ENCODE results near the gene PDK2.

The PDK2 gene

GRCh38 chr17:50133769-50134099 is 38.6 kb downstream of the PDK2 start:
- TF ChIP-seq Cebpa-rat (IDR thresholded peaks at IDR 0.05), result no peak
- H4K20me1 ChIP-seq, result peaks cover 67 to 90% (median 79%) of the 10 kb centered on the region in 11 experiments
- 0 out of 22 replicates have a peak, but pooled peaks cover 0 to under 1% (median 0%) of the 10 kb centered on the region in 11 experiments for H3K9me3 ChIP-seq (replicated peaks in 1 of 11)
- no peak overlapping the region for H3K27ac ChIP-seq
- no peak overlapping the region for H3K4me3 ChIP-seq
- H3K27me3 ChIP-seq, result peaks cover 20 to 51% (median 44%) of the 10 kb centered on the region in 11 experiments
- H3K4me1 ChIP-seq, result peaks cover 3 to 26% (median 12%) of the 10 kb centered on the region in 10 experiments
- peaks cover 54 to 69% (median 59%) of the 10 kb centered on the region in 11 experiments for H3K36me3 ChIP-seq
- no peak overlapping the region for H3K9ac ChIP-seq
- H3K4me2 ChIP-seq, result no peak overlapping the region

GRCh38 chr17:50134206-50135110 is 39.3 kb downstream of the PDK2 start:
- H3K4me1 ChIP-seq, result peaks cover 0 to 30% (median 9%) of the 10 kb centered on the region in 10 experiments; a peak in 18 of 20 replicates
- H3K9me3 ChIP-seq (replicated peaks in 1 of 11), result no peaks in the 10 kb centered on the region
- no peak overlapping the region; a peak in 1 of 22 replicates for H3K9ac ChIP-seq
- H3K27ac ChIP-seq, result no peak overlapping the region
- H3K4me2 ChIP-seq, result no peak overlapping the region
- H3K4me3 ChIP-seq, result no peak overlapping the region
- H4K20me1 ChIP-seq, result peaks cover 70 to 94% (median 86%) of the 10 kb centered on the region in 11 experiments
- no peak for TF ChIP-seq Cebpa-rat (IDR thresholded peaks at IDR 0.05)
- peaks cover 61 to 76% (median 66%) of the 10 kb centered on the region in 11 experiments for H3K36me3 ChIP-seq
- H3K27me3 ChIP-seq, result peaks cover 13 to 44% (median 37%) of the 10 kb centered on the region in 11 experiments

- H3K4me2 ChIP-seq, result no peak overlapping the region
- peaks cover 80 to 100% (median 95%) of the 10 kb centered on the region in 11 experiments for H4K20me1 ChIP-seq
- H3K4me1 ChIP-seq, result peaks cover 7 to 36% (median 13%) of the 10 kb centered on the region in 10 experiments
- H3K36me3 ChIP-seq, result peaks cover 70 to 85% (median 76%) of the 10 kb centered on the region in 11 experiments
- TF ChIP-seq Cebpa-rat (IDR thresholded peaks at IDR 0.05), result no peak
- H3K9ac ChIP-seq, result no peak overlapping the region
- no peak overlapping the region for H3K4me3 ChIP-seq
- H3K27me3 ChIP-seq, result peaks cover 6 to 34% (median 27%) of the 10 kb centered on the region in 11 experiments
- H3K9me3 ChIP-seq (replicated peaks in 1 of 11), result no peaks in the 10 kb centered on the region
- no peak overlapping the region for H3K27ac ChIP-seq
These were observed 40.4 kb downstream of the PDK2 start for GRCh38 chr17:50135316-50136095.

- H4K20me1 ChIP-seq, result peaks cover 80 to 100% (median 97%) of the 10 kb centered on the region in 11 experiments
- no peak overlapping the region for H3K27ac ChIP-seq
- H3K9ac ChIP-seq, result no peak overlapping the region
- TF ChIP-seq Cebpa-rat (IDR thresholded peaks at IDR 0.05), result no peak
- H3K9me3 ChIP-seq (replicated peaks in 1 of 11), result no peaks in the 10 kb centered on the region
- H3K4me1 ChIP-seq, result peaks cover 13 to 36% (median 19%) of the 10 kb centered on the region in 10 experiments
- H3K27me3 ChIP-seq, result peaks cover 0 to 27% (median 20%) of the 10 kb centered on the region in 11 experiments; a peak in 21 of 22 replicates
- H3K36me3 ChIP-seq, result peaks cover 77 to 92% (median 82%) of the 10 kb centered on the region in 11 experiments
- no peak overlapping the region for H3K4me3 ChIP-seq
- no peak overlapping the region for H3K4me2 ChIP-seq
These were observed 41.0 kb downstream of the PDK2 start for GRCh38 chr17:50136096-50136687.

- H3K27ac ChIP-seq, result no peak overlapping the region
- H3K27me3 ChIP-seq, result peaks cover 0 to 19% (median 11%) of the 10 kb centered on the region in 11 experiments; a peak in 19 of 22 replicates
- no peak overlapping the region for H3K9ac ChIP-seq
- peaks cover 85 to 98% (median 91%) of the 10 kb centered on the region in 11 experiments for H3K36me3 ChIP-seq
- H4K20me1 ChIP-seq, result peaks cover 80 to 100% (median 97%) of the 10 kb centered on the region in 11 experiments
- peaks cover 21 to 45% (median 27%) of the 10 kb centered on the region in 10 experiments for H3K4me1 ChIP-seq
- no peak overlapping the region for H3K4me3 ChIP-seq
- TF ChIP-seq Cebpa-rat (IDR thresholded peaks at IDR 0.05), result no peak
- H3K9me3 ChIP-seq (replicated peaks in 1 of 11), result no peaks in the 10 kb centered on the region
- H3K4me2 ChIP-seq, result no peak overlapping the region
These were observed 41.9 kb downstream of the PDK2 start for GRCh38 chr17:50137042-50137441.

- Histone ChIP-seq H3K9me3 (replicated peaks in 1 of 11) (no peaks in the 10 kb centered on the region), H3K4me3 (no peak overlapping the region), H3K27ac (peak overlapping the region in 5 of 11 experiments; percentile 0 to 59 (median 7); a peak in 6 of 22 replicates), H4K20me1 (peaks cover 83 to 100% (median 97%) of the 10 kb centered on the region in 11 experiments), H3K9ac (peak overlapping the region in 5 of 11 experiments; percentile 5 to 37 (median 9); a peak in 4 of 22 replicates), H3K4me2 (peak overlapping the region in 7 of 11 experiments; percentile 87 to 99 (median 95); a peak in 11 of 22 replicates), H3K36me3 (peaks cover 94 to 99% (median 97%) of the 10 kb centered on the region in 11 experiments), H3K27me3 (0 out of 22 replicates have a peak, but pooled peaks cover 0 to 1% (median 0%) of the 10 kb centered on the region in 11 experiments), H3K4me1 (peaks cover 35 to 61% (median 49%) of the 10 kb centered on the region in 10 experiments)
- no peak for TF ChIP-seq Cebpa-rat (IDR thresholded peaks at IDR 0.05)
These were observed 44.1 kb downstream of the PDK2 start for GRCh38 chr17:50139185-50139783.

- Histone ChIP-seq H3K9me3 (replicated peaks in 1 of 11) (no peaks in the 10 kb centered on the region), H4K20me1 (peaks cover 86 to 100% (median 100%) of the 10 kb centered on the region in 11 experiments), H3K4me2 (peak overlapping the region; percentile 85 to 99 (median 94)), H3K4me3 (peak overlapping the region in 8 of 10 experiments; percentile 14 to 63 (median 46); a peak in 16 of 20 replicates), H3K27ac (peak overlapping the region in 7 of 11 experiments; percentile 22 to 72 (median 54); a peak in 13 of 22 replicates), H3K36me3 (peaks cover 97 to 100% (median 99%) of the 10 kb centered on the region in 11 experiments), H3K27me3 (no peaks in the 10 kb centered on the region), H3K4me1 (peaks cover 44 to 71% (median 58%) of the 10 kb centered on the region in 10 experiments), H3K9ac (peak overlapping the region in 10 of 11 experiments; percentile 6 to 55 (median 42); a peak in 15 of 22 replicates)
- no peak for TF ChIP-seq Cebpa-rat (IDR thresholded peaks at IDR 0.05)
These were observed 45.1 kb downstream of the PDK2 start for GRCh38 chr17:50139950-50140885.
